Neural progenitor cell (in vitro differentiated cells): ENCODE results near the gene WDR48.

Experiments used
- CTCF ChIP-seq: fragments of 200-600 bp; sonication (generic); IDR thresholded peaks from 2 replicates; pipeline ENCODE4 v1.5.1; 2017; ENCODE audit warnings: antibody characterized with exemption, mild to moderate bottlenecking
- EZH2 ChIP-seq: fragments of 200-600 bp; sonication (generic); IDR thresholded peaks from 2 replicates; pipeline ENCODE4 v1.6.1; 2017; ENCODE audit warnings: antibody characterized with exemption, mild to moderate bottlenecking, moderate library complexity
- EZH2phosphoT487 ChIP-seq: fragments of 200-600 bp; sonication (generic); IDR thresholded peaks from 2 replicates; pipeline ENCODE4 v1.6.1; 2017; ENCODE audit warnings: antibody characterized with exemption

- TF ChIP-seq CTCF (no peak), EZH2 (no peak), EZH2phosphoT487 (no peak)
Observed at GRCh38 chr3:39013921-39014509, 37.8 kb upstream of the WDR48 start.
